PC-3 (cell line): ENCODE data around the gene NEXMIF. TPM values are rescaled to one million over a fixed set of nuclear protein-coding genes. Genes with fewer than 3 reads are reported as not detected.

Experiments
- ATAC-seq: fragments of 200-7000 bp; cut with Tn5 transposase; 2 replicates; pipeline ENCODE4 v1.9.1; 2020; ENCODE audit warnings: mild to moderate bottlenecking, moderate library complexity
- BruUV-seq: library from RNA; stranded (reverse); fragments of 400-500 nt; replicated peaks from 2 replicates; lab custom pipeline; 2021; lab: Mats Ljungman, UMichigan
- CTCF ChIA-PET: fragments of 300-600 bp; sonication (Branson Sonifier 250); formaldehyde crosslinking; loops from one replicate; lab custom pipeline; 2022; ENCODE audit warnings: antibody characterized with exemption; lab: Charles Lee
- POLR2A ChIA-PET: fragments of 300-600 bp; sonication (Branson Sonifier 250); formaldehyde crosslinking; loops from one replicate; lab custom pipeline; 2022; ENCODE audit warnings: antibody characterized with exemption; ENCODE audit not compliant: unreplicated experiment; lab: Charles Lee
- DNase-seq: peaks from one replicate; pipeline ENCODE4 v3.0.0-alpha.2; 2015
- H2AFZ ChIP-seq: fragments of 300-600 bp; sonication (generic); 2 replicates; pipeline ENCODE4 v1.6.0; 2016; ENCODE audit warnings: antibody characterized with exemption, low read length
- H3F3A ChIP-seq: fragments of 300-600 bp; sonication (generic); one replicate; pipeline ENCODE4 v1.6.0; 2017; ENCODE audit warnings: antibody characterized with exemption, low read length, control low read depth, mild to moderate bottlenecking; ENCODE audit not compliant: unreplicated experiment
- H3K27ac ChIP-seq: fragments of 300-600 bp; sonication (generic); 2 replicates; pipeline ENCODE4 v1.5.1; 2016; ENCODE audit warnings: mild to moderate bottlenecking, low read length
- H3K27me3 ChIP-seq: fragments of 300-600 bp; sonication (generic); 2 replicates; pipeline ENCODE4 v1.6.1; 2016; ENCODE audit warnings: low read length, mixed read lengths
- H3K36me3 ChIP-seq: fragments of 300-600 bp; sonication (generic); 2 replicates; pipeline ENCODE4 v1.6.1; 2016; ENCODE audit warnings: low read depth, mixed run types, low read length, mixed read lengths
- H3K4me1 ChIP-seq: fragments of 300-600 bp; sonication (generic); 2 replicates; pipeline ENCODE4 v1.5.1; 2016; ENCODE audit warnings: low read length; ENCODE audit not compliant: insufficient read depth
- H3K4me2 ChIP-seq: fragments of 300-600 bp; sonication (generic); 2 replicates; pipeline ENCODE4 v1.6.0; 2016; ENCODE audit warnings: low read length
- H3K4me3 ChIP-seq: fragments of 300-600 bp; sonication (generic); 2 replicates; pipeline ENCODE4 v1.5.1; 2016; ENCODE audit warnings: mild to moderate bottlenecking, low read length, mixed read lengths
- H3K79me2 ChIP-seq: fragments of 300-600 bp; sonication (generic); 2 replicates; pipeline ENCODE4 v1.6.1; 2017; ENCODE audit warnings: low read length, mixed read lengths
- H3K9ac ChIP-seq: fragments of 300-600 bp; sonication (generic); 2 replicates; pipeline ENCODE4 v1.6.0; 2016; ENCODE audit warnings: mild to moderate bottlenecking, low read length
- H3K9me2 ChIP-seq: fragments of 300-600 bp; sonication (generic); replicated peaks from 2 replicates; pipeline ENCODE4 v1.6.1; 2016; ENCODE audit warnings: mixed run types, low read length, mixed read lengths
- H3K9me3 ChIP-seq: fragments of 300-600 bp; sonication (generic); 2 replicates; pipeline ENCODE4 v1.6.1; 2016; ENCODE audit warnings: low read length, mixed read lengths
- H4K20me1 ChIP-seq: fragments of 300-600 bp; sonication (generic); 2 replicates; pipeline ENCODE4 v1.6.1; 2016; ENCODE audit warnings: low read length, mixed read lengths
- CTCF ChIP-seq: fragments of 300-600 bp; sonication (generic); conservative IDR thresholded peaks from 2 replicates; pipeline ENCODE4 v1.5.1; 2017; ENCODE audit warnings: antibody characterized with exemption, low read depth, mild to moderate bottlenecking, low read length
- EZH2 ChIP-seq: fragments of 300-600 bp; sonication (generic); IDR thresholded peaks from one replicate; pipeline ENCODE4 v1.6.1; 2017; ENCODE audit warnings: antibody characterized with exemption, mild to moderate bottlenecking, low read length; ENCODE audit not compliant: unreplicated experiment
- EZH2phosphoT487 ChIP-seq: fragments of 300-600 bp; sonication (generic); IDR thresholded peaks from 2 replicates; pipeline ENCODE4 v1.6.1; 2018; ENCODE audit warnings: mild to moderate bottlenecking, antibody characterized with exemption, low read length, borderline replicate concordance
- intact Hi-C: fragments of 100-400 bp; cut with micrococcal nuclease; formaldehyde crosslinking; loops from 2 replicates; pipeline ENCODE4 v1.9.0; 2023
- total RNA-seq: library from RNA; depleted of rRNA; stranded (reverse); fragments of >200 nt; gene quantifications from 2 replicates; pipeline ENCODE4 v1.2.3, GENCODE V29; 2014

NEXMIF gene
- total RNA-seq, 1 experiment from 2014 or later, result not detected

- H3K36me3 ChIP-seq, result no peaks in the 10 kb centered on the region
- no TSS peak for BruUV-seq
- H3F3A ChIP-seq, result no peaks in the 10 kb centered on the region
- DNase-seq (no peak), ATAC-seq (no peak)
- no peaks in the 10 kb centered on the region for H3K27me3 ChIP-seq
- H3K9ac ChIP-seq, result no peak overlapping the region
- no peak overlapping the region for H3K4me2 ChIP-seq
- H4K20me1 ChIP-seq, result no peaks in the 10 kb centered on the region
- intact Hi-C loops, result no loop called here
- no peaks in the 10 kb centered on the region for H3K4me1 ChIP-seq
- no peak overlapping the region for H3K4me3 ChIP-seq
- no peak overlapping the region for H3K27ac ChIP-seq
- H3K9me3 ChIP-seq, result no peaks in the 10 kb centered on the region
- H2AFZ ChIP-seq, result no peak overlapping the region
- no peaks in the 10 kb centered on the region for H3K9me2 ChIP-seq
- ChIA-PET CTCF (no interaction called here), POLR2A (no interaction called here)
- H3K79me2 ChIP-seq, result no peaks in the 10 kb centered on the region
- TF ChIP-seq CTCF (no peak), EZH2 (no peak), EZH2phosphoT487 (no peak)
Observed at GRCh38 chrX:74781507-74782034, 143.7 kb downstream of the NEXMIF start.

DNA sequence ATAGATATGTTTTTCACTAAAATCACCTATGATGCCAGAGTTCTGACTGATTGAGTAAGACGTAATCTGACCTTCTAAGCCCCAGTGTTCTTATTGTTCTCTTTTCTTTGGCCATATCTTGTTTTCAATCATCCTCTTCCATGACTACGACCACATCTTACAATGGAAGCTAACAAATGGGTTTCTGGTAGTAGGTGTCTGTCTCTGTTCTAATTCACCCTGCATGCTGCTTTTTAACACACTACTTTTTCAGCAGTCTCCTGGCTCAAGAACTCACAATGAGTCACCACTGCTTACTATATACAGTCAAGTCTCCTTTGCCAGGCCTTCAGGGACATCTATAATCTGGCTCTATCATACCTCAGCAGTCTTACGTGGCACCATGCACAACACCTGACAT is 146.1 kb downstream of the NEXMIF start:
- ATAC-seq, result no peak
- H3K9ac ChIP-seq, result no peak overlapping the region

More for the DNA sequence above, 146.1 kb downstream of the NEXMIF start:
- H3K4me3 ChIP-seq, result no peak overlapping the region
- no peak for TF ChIP-seq EZH2phosphoT487
- no peak for TF ChIP-seq EZH2
- TF ChIP-seq CTCF, result no peak
- no peaks in the 10 kb centered on the region for H3K27me3 ChIP-seq
- no peaks in the 10 kb centered on the region for H3K79me2 ChIP-seq
- no TSS peak for BruUV-seq
- no peak overlapping the region for H2AFZ ChIP-seq
- CTCF ChIA-PET, result no interaction called here
- no peaks in the 10 kb centered on the region for H3K9me3 ChIP-seq
- intact Hi-C loops, result no loop called here
- no peak overlapping the region for H3K4me2 ChIP-seq
- no peak overlapping the region for H3K27ac ChIP-seq
- H3F3A ChIP-seq, result no peaks in the 10 kb centered on the region
- no peak for DNase-seq
- no peaks in the 10 kb centered on the region for H4K20me1 ChIP-seq
- POLR2A ChIA-PET, result no interaction called here
- no peaks in the 10 kb centered on the region for H3K36me3 ChIP-seq
- no peaks in the 10 kb centered on the region for H3K4me1 ChIP-seq
- H3K9me2 ChIP-seq, result no peaks in the 10 kb centered on the region
